Amniotic epithelial cell (primary cell): ENCODE data around the gene DCAF5.
"Not testable (repeated sequence)": the region's sequence is repeated elsewhere in the genome, so short reads cannot be mapped to it uniquely, and the experiment has no call there.

Source experiments
- DNase-seq: peaks from one replicate; pipeline ENCODE4 v3.0.0-alpha.2; 2010; ENCODE audit warnings: low read depth

DCAF5 gene

GRCh38 chr14:69042299-69042698 lies 110.6 kb downstream of the DCAF5 start:
- no peak for DNase-seq

- DNase-seq, result no peak
These were observed 111.1 kb downstream of the DCAF5 start for GRCh38 chr14:69041783-69042182.

GRCh38 chr14:69040353-69040752 lies 112.6 kb downstream of the DCAF5 start:
- DNase-seq, result no peak

- DNase-seq, result peak; percentile 79
These were observed 113.7 kb downstream of the DCAF5 start for GRCh38 chr14:69039288-69039628.

GRCh38 chr14:69038455-69039287 lies 114.2 kb downstream of the DCAF5 start:
- peak; percentile 100 for DNase-seq

GRCh38 chr14:69037790-69038454 lies 115.0 kb downstream of the DCAF5 start:
- DNase-seq, result peak; percentile 55

GRCh38 chr14:69036757-69037506 lies 116.0 kb downstream of the DCAF5 start:
- no peak for DNase-seq

- no peak for DNase-seq
These were observed 118.2 kb downstream of the DCAF5 start for GRCh38 chr14:69034612-69035262.

GRCh38 chr14:69027242-69027913 lies 125.5 kb downstream of the DCAF5 start:
- no peak for DNase-seq

GRCh38 chr14:69023035-69023434 lies 129.9 kb downstream of the DCAF5 start:
- no peak for DNase-seq

GRCh38 chr14:69022093-69022492 lies 130.8 kb downstream of the DCAF5 start:
- not testable (repeated sequence) for DNase-seq

- no peak for DNase-seq
These were observed 135.2 kb downstream of the DCAF5 start for GRCh38 chr14:69017706-69018105.

GRCh38 chr14:69014829-69015259 lies 138.1 kb downstream of the DCAF5 start:
- DNase-seq, result peak; percentile 23

- DNase-seq, result peak; percentile 83
These were observed 138.8 kb downstream of the DCAF5 start for GRCh38 chr14:69013943-69014782.

GRCh38 chr14:69012256-69012953 lies 140.5 kb downstream of the DCAF5 start:
- peak; percentile 78 for DNase-seq

GRCh38 chr14:69010648-69011047 lies 142.3 kb downstream of the DCAF5 start:
- no peak for DNase-seq

GRCh38 chr14:69008421-69008884 lies 144.5 kb downstream of the DCAF5 start:
- DNase-seq, result no peak

GRCh38 chr14:69006346-69006745 lies 146.6 kb downstream of the DCAF5 start:
- no peak for DNase-seq

- peak; percentile 86 for DNase-seq
These were observed 147.3 kb downstream of the DCAF5 start for GRCh38 chr14:69005432-69006148.
